ENCODE measurements around the gene AFAP1L2. TPM values are rescaled to one million over a fixed set of nuclear protein-coding genes. Genes with fewer than 3 reads are reported as not detected.

AFAP1L2 gene
- polyA plus RNA-seq, 3 donors: 0.01 to 0.43 TPM; not detected in 1

DNA sequence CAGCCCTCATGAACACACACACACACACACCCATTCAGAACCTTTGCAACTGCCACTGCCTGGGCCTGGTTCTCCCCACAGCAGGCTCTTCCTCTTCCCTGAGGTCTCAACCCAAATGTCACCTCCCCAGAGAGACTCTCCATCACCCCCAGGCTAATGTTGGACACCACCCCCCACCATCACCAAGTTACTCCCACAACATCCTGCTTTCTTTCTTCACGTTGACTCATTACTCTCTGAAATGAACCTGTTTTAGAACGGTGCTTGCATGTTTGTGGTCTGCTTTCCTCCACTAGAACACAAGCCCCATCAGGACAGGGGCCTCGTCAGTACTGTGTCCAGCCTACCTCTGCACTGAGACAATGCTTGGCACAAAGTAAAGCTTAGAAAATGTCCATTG is 16.0 kb downstream of the AFAP1L2 start:
- Histone ChIP-seq H3K9me3 (replicated peaks in 1 of 2; ENCODE audit: control insufficient read depth in 1 of 2, insufficient read depth in 1 of 2, low read length in 2 of 2) (no peaks in the 10 kb centered on the region), H3K27me3 (ENCODE audit: control insufficient read depth in 2 of 2, insufficient read depth in 2 of 2, low read length in 2 of 2) (no peaks in the 10 kb centered on the region), H3K27ac (ENCODE audit: low read depth in 1 of 2, low read length in 2 of 2) (no peak overlapping the region), H3K9ac (ENCODE audit: insufficient read depth, low read length, poor library complexity, severe bottlenecking) (no peak overlapping the region), H3K79me2 (ENCODE audit: insufficient read depth, low read length) (no peaks in the 10 kb centered on the region), H4K20me1 (ENCODE audit: insufficient read depth, low read length) (no peaks in the 10 kb centered on the region), H3K4me3 (replicated peaks in 1 of 3; ENCODE audit: low read depth in 2 of 3, low read length in 3 of 3) (no peak overlapping the region), H3K4me2 (replicated peaks; ENCODE audit: extremely low read depth, low read length, poor library complexity, severe bottlenecking) (no peak overlapping the region), H3K36me3 (replicated peaks in 1 of 2; ENCODE audit: control insufficient read depth in 1 of 2, insufficient read depth in 2 of 2, low read length in 2 of 2) (no peaks in the 10 kb centered on the region), H3K4me1 (ENCODE audit: control insufficient read depth in 1 of 2, insufficient read depth in 2 of 2, low read length in 2 of 2) (no peaks in the 10 kb centered on the region), H2AFZ (ENCODE audit: insufficient read depth, low read depth, low read length, poor library complexity, severe bottlenecking) (no peak overlapping the region)
- intact Hi-C loops (cut with micrococcal nuclease): no loop called here
- no peak for DNase-seq
- Mint-ChIP-seq H3K36me3 (no peaks in the 10 kb centered on the region), H3K9me3 (no peaks in the 10 kb centered on the region), H3K4me1 (no peaks in the 10 kb centered on the region), H3K27me3 (ENCODE audit: low read depth in 3 of 3) (peaks cover 4 to 13% (median 6%) of the 10 kb centered on the region in 3 donors), H3K4me3 (no peak overlapping the region), H3K27ac (no peak overlapping the region)
- TF ChIP-seq, protein P1, sequence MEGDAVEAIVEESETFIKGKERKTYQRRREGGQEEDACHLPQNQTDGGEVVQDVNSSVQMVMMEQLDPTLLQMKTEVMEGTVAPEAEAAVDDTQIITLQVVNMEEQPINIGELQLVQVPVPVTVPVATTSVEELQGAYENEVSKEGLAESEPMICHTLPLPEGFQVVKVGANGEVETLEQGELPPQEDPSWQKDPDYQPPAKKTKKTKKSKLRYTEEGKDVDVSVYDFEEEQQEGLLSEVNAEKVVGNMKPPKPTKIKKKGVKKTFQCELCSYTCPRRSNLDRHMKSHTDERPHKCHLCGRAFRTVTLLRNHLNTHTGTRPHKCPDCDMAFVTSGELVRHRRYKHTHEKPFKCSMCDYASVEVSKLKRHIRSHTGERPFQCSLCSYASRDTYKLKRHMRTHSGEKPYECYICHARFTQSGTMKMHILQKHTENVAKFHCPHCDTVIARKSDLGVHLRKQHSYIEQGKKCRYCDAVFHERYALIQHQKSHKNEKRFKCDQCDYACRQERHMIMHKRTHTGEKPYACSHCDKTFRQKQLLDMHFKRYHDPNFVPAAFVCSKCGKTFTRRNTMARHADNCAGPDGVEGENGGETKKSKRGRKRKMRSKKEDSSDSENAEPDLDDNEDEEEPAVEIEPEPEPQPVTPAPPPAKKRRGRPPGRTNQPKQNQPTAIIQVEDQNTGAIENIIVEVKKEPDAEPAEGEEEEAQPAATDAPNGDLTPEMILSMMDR (IDR thresholded peaks at IDR 0.05): no peak
- 14% methylated on average over 2 of the region's 3 CpGs for WGBS (ENCODE audit: insufficient coverage)

DNA sequence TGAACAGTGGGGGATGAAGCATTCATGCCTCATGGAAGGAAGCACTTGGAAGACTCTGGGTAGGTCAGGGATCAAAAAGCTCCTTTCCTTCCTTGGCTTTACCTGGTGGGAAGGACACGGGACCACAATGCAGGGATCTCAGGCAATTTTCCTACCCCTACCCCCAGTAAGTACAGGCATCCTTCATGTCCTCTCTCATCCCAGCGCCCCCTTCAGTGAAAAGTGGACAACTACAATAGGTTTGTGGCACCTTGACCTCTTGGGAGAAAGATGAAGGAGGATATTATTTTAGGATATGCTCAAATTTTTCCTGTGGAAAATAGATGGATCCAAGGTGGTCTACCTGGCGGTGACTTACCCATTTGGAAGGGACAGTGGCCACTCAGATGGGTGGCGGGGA is 16.5 kb downstream of the AFAP1L2 start:
- no peak overlapping the region for H3K27ac ChIP-seq (ENCODE audit: low read depth in 1 of 2, low read length in 2 of 2)
- 89% methylated on average over 1 of the region's 4 CpGs for WGBS (ENCODE audit: insufficient coverage)
- H3K4me3 Mint-ChIP-seq: no peak overlapping the region

More for the DNA sequence above, 16.5 kb downstream of the AFAP1L2 start:
- Histone ChIP-seq H3K27me3 (ENCODE audit: control insufficient read depth in 2 of 2, insufficient read depth in 2 of 2, low read length in 2 of 2) (no peaks in the 10 kb centered on the region), H3K36me3 (replicated peaks in 1 of 2; ENCODE audit: control insufficient read depth in 1 of 2, insufficient read depth in 2 of 2, low read length in 2 of 2) (no peaks in the 10 kb centered on the region), H3K4me1 (ENCODE audit: control insufficient read depth in 1 of 2, insufficient read depth in 2 of 2, low read length in 2 of 2) (no peaks in the 10 kb centered on the region), H4K20me1 (ENCODE audit: insufficient read depth, low read length) (no peaks in the 10 kb centered on the region), H3K4me2 (replicated peaks; ENCODE audit: extremely low read depth, low read length, poor library complexity, severe bottlenecking) (no peak overlapping the region), H3K9ac (ENCODE audit: insufficient read depth, low read length, poor library complexity, severe bottlenecking) (no peak overlapping the region), H3K4me3 (replicated peaks in 1 of 3; ENCODE audit: low read depth in 2 of 3, low read length in 3 of 3) (no peak overlapping the region), H3K79me2 (ENCODE audit: insufficient read depth, low read length) (no peaks in the 10 kb centered on the region), H2AFZ (ENCODE audit: insufficient read depth, low read depth, low read length, poor library complexity, severe bottlenecking) (no peak overlapping the region), H3K9me3 (replicated peaks in 1 of 2; ENCODE audit: control insufficient read depth in 1 of 2, insufficient read depth in 1 of 2, low read length in 2 of 2) (no peaks in the 10 kb centered on the region)
- Mint-ChIP-seq H3K27ac (no peak overlapping the region), H3K4me1 (no peaks in the 10 kb centered on the region), H3K36me3 (no peaks in the 10 kb centered on the region), H3K27me3 (ENCODE audit: low read depth in 3 of 3) (peaks cover 5 to 13% (median 6%) of the 10 kb centered on the region in 3 donors), H3K9me3 (no peaks in the 10 kb centered on the region)
- no peak for DNase-seq
- TF ChIP-seq, protein P1 (IDR thresholded peaks at IDR 0.05): no peak
- intact Hi-C loops (cut with micrococcal nuclease): no loop called here
